ENCODE measurements around the gene IFRD1. TPM values are rescaled to one million over a fixed set of nuclear protein-coding genes. Genes with fewer than 3 reads are reported as not detected.

The IFRD1 gene
- total RNA-seq, 1 experiment from 2014 or later, result 79.6 TPM

GRCh38 chr7:112430649-112431048, 19.6 kb upstream of the IFRD1 start:
- Histone ChIP-seq H2AFZ (no peak overlapping the region), H3K27ac (no peak overlapping the region), H3K9me3 (ENCODE audit: insufficient read depth, low read depth) (peaks cover 13% of the 10 kb centered on the region), H3K36me3 (ENCODE audit: low read depth) (no peaks in the 10 kb centered on the region), H3K4me3 (no peak overlapping the region), H3K4me2 (no peak overlapping the region), H3K9me2 (ENCODE audit: insufficient read depth) (no peaks in the 10 kb centered on the region), H3K4me1 (replicated peaks; ENCODE audit: insufficient read depth) (peaks cover 7% of the 10 kb centered on the region), H4K20me1 (ENCODE audit: insufficient read depth) (no peaks in the 10 kb centered on the region), H3K27me3 (ENCODE audit: insufficient read depth, low read depth) (no peaks in the 10 kb centered on the region), H3F3A (ENCODE audit: insufficient read depth, low read depth) (no peaks in the 10 kb centered on the region), H3K79me2 (ENCODE audit: low read depth) (no peaks in the 10 kb centered on the region)
- POLR2A ChIA-PET (ENCODE audit: unreplicated experiment), result no interaction called here
- no TSS peak for BruUV-seq (replicated peaks)
- CTCF ChIA-PET, result no interaction called here
- intact Hi-C loops (cut with micrococcal nuclease; ENCODE audit: unreplicated experiment), result no loop called here
- TF ChIP-seq EZH2 (IDR thresholded peaks at IDR 0.05; ENCODE audit: low read depth), result no peak
- no peak for DNase-seq

GRCh38 chr7:112431803-112432202, 18.5 kb upstream of the IFRD1 start:
- POLR2A ChIA-PET (ENCODE audit: unreplicated experiment), result no interaction called here

GRCh38 chr7:112433289-112433688, 17.0 kb upstream of the IFRD1 start:
- Histone ChIP-seq H3K9me3 (ENCODE audit: insufficient read depth, low read depth) (peaks cover 13% of the 10 kb centered on the region), H4K20me1 (ENCODE audit: insufficient read depth) (no peaks in the 10 kb centered on the region), H3K4me2 (no peak overlapping the region), H3K27me3 (ENCODE audit: insufficient read depth, low read depth) (no peaks in the 10 kb centered on the region), H3K27ac (no peak overlapping the region), H3K36me3 (ENCODE audit: low read depth) (no peaks in the 10 kb centered on the region), H3F3A (ENCODE audit: insufficient read depth, low read depth) (no peaks in the 10 kb centered on the region), H3K4me1 (replicated peaks; ENCODE audit: insufficient read depth) (peaks cover 7% of the 10 kb centered on the region), H3K4me3 (no peak overlapping the region), H3K79me2 (ENCODE audit: low read depth) (no peaks in the 10 kb centered on the region), H3K9me2 (ENCODE audit: insufficient read depth) (no peaks in the 10 kb centered on the region), H2AFZ (no peak overlapping the region)
- ChIA-PET CTCF (no interaction called here), POLR2A (ENCODE audit: unreplicated experiment) (interaction anchor here (0.6 kb wide), 1 partner anchor 17 kb away, joined by 3 read pairs; the partner anchor contains the start of gene IFRD1)
- intact Hi-C loops (cut with micrococcal nuclease; ENCODE audit: unreplicated experiment), result no loop called here
- BruUV-seq (replicated peaks), result no TSS peak
- no peak for DNase-seq
- TF ChIP-seq CTCF (conservative IDR thresholded peaks at IDR 0.05) (no peak), EZH2 (IDR thresholded peaks at IDR 0.05; ENCODE audit: low read depth) (no peak)

More at GRCh38 chr7:112431803-112432202, 18.5 kb upstream of the IFRD1 start:
- Histone ChIP-seq H3K4me2 (no peak overlapping the region), H3K79me2 (ENCODE audit: low read depth) (no peaks in the 10 kb centered on the region), H4K20me1 (ENCODE audit: insufficient read depth) (no peaks in the 10 kb centered on the region), H3K4me1 (replicated peaks; ENCODE audit: insufficient read depth) (peaks cover 7% of the 10 kb centered on the region), H3F3A (ENCODE audit: insufficient read depth, low read depth) (no peaks in the 10 kb centered on the region), H3K9me2 (ENCODE audit: insufficient read depth) (no peaks in the 10 kb centered on the region), H3K36me3 (ENCODE audit: low read depth) (no peaks in the 10 kb centered on the region), H3K27me3 (ENCODE audit: insufficient read depth, low read depth) (no peaks in the 10 kb centered on the region), H2AFZ (no peak overlapping the region), H3K4me3 (no peak overlapping the region), H3K27ac (no peak overlapping the region), H3K9me3 (ENCODE audit: insufficient read depth, low read depth) (peaks cover 13% of the 10 kb centered on the region)
- TF ChIP-seq CTCF (conservative IDR thresholded peaks at IDR 0.05) (no peak), EZH2 (IDR thresholded peaks at IDR 0.05; ENCODE audit: low read depth) (no peak)
- CTCF ChIA-PET, result no interaction called here
- no peak for DNase-seq
- intact Hi-C loops (cut with micrococcal nuclease; ENCODE audit: unreplicated experiment), result no loop called here
- BruUV-seq (replicated peaks), result no TSS peak

GRCh38 chr7:112437072-112437471, 13.2 kb upstream of the IFRD1 start:
- H3K27me3 ChIP-seq (ENCODE audit: insufficient read depth, low read depth), result no peaks in the 10 kb centered on the region
- H3K4me2 ChIP-seq, result no peak overlapping the region
- no peak overlapping the region for H3K27ac ChIP-seq
- no peaks in the 10 kb centered on the region for H3K36me3 ChIP-seq (ENCODE audit: low read depth)
- TF ChIP-seq CTCF (conservative IDR thresholded peaks at IDR 0.05), result no peak
- no peak for TF ChIP-seq EZH2 (IDR thresholded peaks at IDR 0.05; ENCODE audit: low read depth)
- no peaks in the 10 kb centered on the region for H3K79me2 ChIP-seq (ENCODE audit: low read depth)
- no peak overlapping the region for H2AFZ ChIP-seq
- H3K4me3 ChIP-seq, result no peak overlapping the region
- no peaks in the 10 kb centered on the region for H4K20me1 ChIP-seq (ENCODE audit: insufficient read depth)
- ChIA-PET POLR2A (ENCODE audit: unreplicated experiment) (no interaction called here), CTCF (interaction anchor here (0.7 kb wide), 1 partner anchor 10 kb away, joined by 4 read pairs; no protein-coding TSS in a partner anchor)
- DNase-seq, result peak in 1 of 2 experiments; percentile 10
- intact Hi-C loops (cut with micrococcal nuclease; ENCODE audit: unreplicated experiment), result no loop called here
- BruUV-seq (replicated peaks), result no TSS peak
- H3K9me2 ChIP-seq (ENCODE audit: insufficient read depth), result no peaks in the 10 kb centered on the region
- peaks cover 7% of the 10 kb centered on the region for H3K4me1 ChIP-seq (replicated peaks; ENCODE audit: insufficient read depth)
- peaks cover 10% of the 10 kb centered on the region for H3K9me3 ChIP-seq (ENCODE audit: insufficient read depth, low read depth)
- no peaks in the 10 kb centered on the region for H3F3A ChIP-seq (ENCODE audit: insufficient read depth, low read depth)

All from PC-9 (cell line).